ENCODE measurements around the gene PYGL. TPM values are rescaled to one million over a fixed set of nuclear protein-coding genes. Genes with fewer than 3 reads are reported as not detected.

Gene PYGL
- total RNA-seq, 1 experiment from 2014 or later, result 174 TPM

DNA sequence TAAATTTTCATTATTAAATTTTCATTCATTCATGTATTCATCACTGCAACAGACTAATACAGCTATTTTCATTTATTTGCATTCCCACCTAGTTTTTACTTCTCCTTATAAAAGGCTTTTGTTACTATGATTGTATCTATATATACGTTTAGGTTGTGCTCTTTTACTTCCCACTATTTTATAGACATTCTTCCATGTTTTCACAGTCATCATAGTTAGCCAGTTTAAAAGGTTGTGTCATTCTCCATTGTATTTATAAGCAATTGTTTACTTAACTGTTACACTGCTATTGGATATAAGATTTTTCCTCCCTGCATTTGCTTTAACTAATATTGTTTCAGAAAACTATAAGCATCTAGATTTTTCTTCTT, 60.5 kb downstream of the PYGL start:
- peak overlapping the region; percentile 67 for H3K27ac ChIP-seq (ENCODE audit: low read length)
- H3K9me2 ChIP-seq (replicated peaks; ENCODE audit: low read length), result no peaks in the 10 kb centered on the region
- no peaks in the 10 kb centered on the region for H3K79me2 ChIP-seq (ENCODE audit: low read length)
- no peaks in the 10 kb centered on the region for H3F3A ChIP-seq (ENCODE audit: low read length, unreplicated experiment)
- BruUV-seq (replicated peaks), result no TSS peak
- TF ChIP-seq EZH2phosphoT487 (IDR thresholded peaks at IDR 0.05; ENCODE audit: borderline replicate concordance, low read length) (no peak), EZH2 (IDR thresholded peaks at IDR 0.05; ENCODE audit: low read length, unreplicated experiment) (no peak)
- TF ChIP-seq, protein P1, sequence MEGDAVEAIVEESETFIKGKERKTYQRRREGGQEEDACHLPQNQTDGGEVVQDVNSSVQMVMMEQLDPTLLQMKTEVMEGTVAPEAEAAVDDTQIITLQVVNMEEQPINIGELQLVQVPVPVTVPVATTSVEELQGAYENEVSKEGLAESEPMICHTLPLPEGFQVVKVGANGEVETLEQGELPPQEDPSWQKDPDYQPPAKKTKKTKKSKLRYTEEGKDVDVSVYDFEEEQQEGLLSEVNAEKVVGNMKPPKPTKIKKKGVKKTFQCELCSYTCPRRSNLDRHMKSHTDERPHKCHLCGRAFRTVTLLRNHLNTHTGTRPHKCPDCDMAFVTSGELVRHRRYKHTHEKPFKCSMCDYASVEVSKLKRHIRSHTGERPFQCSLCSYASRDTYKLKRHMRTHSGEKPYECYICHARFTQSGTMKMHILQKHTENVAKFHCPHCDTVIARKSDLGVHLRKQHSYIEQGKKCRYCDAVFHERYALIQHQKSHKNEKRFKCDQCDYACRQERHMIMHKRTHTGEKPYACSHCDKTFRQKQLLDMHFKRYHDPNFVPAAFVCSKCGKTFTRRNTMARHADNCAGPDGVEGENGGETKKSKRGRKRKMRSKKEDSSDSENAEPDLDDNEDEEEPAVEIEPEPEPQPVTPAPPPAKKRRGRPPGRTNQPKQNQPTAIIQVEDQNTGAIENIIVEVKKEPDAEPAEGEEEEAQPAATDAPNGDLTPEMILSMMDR (conservative IDR thresholded peaks at IDR 0.05; ENCODE audit: low read depth, low read length), result no peak
- ChIA-PET CTCF (interaction anchor here (0.6 to 1.4 kb wide), 2 partner anchors 23 to 120 kb away, joined by 4 to 11 read pairs; no protein-coding TSS in a partner anchor), POLR2A (ENCODE audit: unreplicated experiment) (interaction anchor here (0.6 kb wide), 1 partner anchor 323 kb away, joined by 3 read pairs; no protein-coding TSS in a partner anchor)
- no peak overlapping the region for H3K9ac ChIP-seq (ENCODE audit: low read length)
- DNase-seq, result peak; percentile 43
- no peaks in the 10 kb centered on the region for H3K27me3 ChIP-seq (ENCODE audit: low read length)
- ATAC-seq, result peak; percentile 95
- H2AFZ ChIP-seq (ENCODE audit: low read length), result no peak overlapping the region
- H3K4me3 ChIP-seq (ENCODE audit: low read length), result no peak overlapping the region
- peaks cover 18% of the 10 kb centered on the region for H3K4me1 ChIP-seq (ENCODE audit: insufficient read depth, low read length)
- H3K4me2 ChIP-seq (ENCODE audit: low read length), result no peak overlapping the region; the same call in 1 of the 2 replicates
- H3K9me3 ChIP-seq (ENCODE audit: low read length), result no peaks in the 10 kb centered on the region
- intact Hi-C loops (cut with micrococcal nuclease), result no loop called here
- no peaks in the 10 kb centered on the region for H4K20me1 ChIP-seq (ENCODE audit: low read length)
- H3K36me3 ChIP-seq (ENCODE audit: low read depth, low read length), result no peaks in the 10 kb centered on the region

DNA sequence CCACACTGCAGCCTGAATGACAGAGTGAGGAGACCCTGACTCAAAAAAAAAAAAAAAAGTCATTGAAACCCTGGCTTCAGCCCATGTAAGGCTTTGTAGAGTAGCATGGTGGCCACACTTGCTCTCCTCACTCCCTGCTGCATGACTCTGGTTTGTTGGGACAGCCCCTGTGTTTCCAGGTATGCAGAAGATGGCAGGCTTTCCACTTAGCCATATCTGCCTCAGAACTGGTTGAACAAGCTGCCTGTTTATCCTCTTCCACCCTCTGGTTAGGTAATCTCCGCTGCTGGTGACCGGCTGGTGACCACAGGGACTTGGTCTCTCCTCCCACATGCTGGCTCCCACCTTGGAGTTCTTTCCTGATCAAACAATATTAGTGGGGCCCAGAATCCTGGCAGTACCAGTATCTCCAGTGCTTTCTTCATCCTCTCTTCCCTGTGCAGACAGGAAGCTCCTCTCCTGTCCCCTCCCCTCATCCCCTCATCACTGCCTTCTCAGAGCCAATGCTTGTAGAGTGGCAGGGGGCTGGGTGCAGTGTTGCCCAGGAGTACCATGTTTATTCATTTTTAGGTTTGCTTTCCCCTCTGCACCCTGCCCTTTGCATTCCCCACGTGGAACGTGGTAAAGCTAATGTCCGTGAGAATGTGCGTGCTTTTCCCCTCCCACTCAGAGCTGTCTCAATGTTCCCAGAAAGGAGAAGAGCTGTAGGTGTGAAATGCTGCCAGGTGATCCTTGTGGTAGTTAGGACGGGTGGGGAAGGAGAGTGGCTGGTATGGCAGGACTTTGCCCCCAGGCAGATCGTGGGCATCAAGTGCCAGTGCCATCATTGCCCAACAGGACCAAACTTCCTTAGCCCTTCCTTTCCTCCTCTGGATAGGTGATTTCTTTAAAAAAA, 61.1 kb downstream of the PYGL start:
- POLR2A ChIA-PET (ENCODE audit: unreplicated experiment), result interaction anchor here (0.6 kb wide), 1 partner anchor 323 kb away, joined by 3 read pairs; no protein-coding TSS in a partner anchor
- H2AFZ ChIP-seq (ENCODE audit: low read length), result no peak overlapping the region
- no TSS peak for BruUV-seq (replicated peaks)

More for the DNA sequence above, 61.1 kb downstream of the PYGL start:
- H4K20me1 ChIP-seq (ENCODE audit: low read length), result no peaks in the 10 kb centered on the region
- no peak overlapping the region for H3K4me3 ChIP-seq (ENCODE audit: low read length)
- peaks cover 18% of the 10 kb centered on the region for H3K4me1 ChIP-seq (ENCODE audit: insufficient read depth, low read length)
- H3K27me3 ChIP-seq (ENCODE audit: low read length), result no peaks in the 10 kb centered on the region
- no peaks in the 10 kb centered on the region for H3K36me3 ChIP-seq (ENCODE audit: low read depth, low read length)
- peak overlapping the region; percentile 28; the same call in 1 of the 2 replicates for H3K4me2 ChIP-seq (ENCODE audit: low read length)
- TF ChIP-seq EZH2 (IDR thresholded peaks at IDR 0.05; ENCODE audit: low read length, unreplicated experiment), result no peak
- TF ChIP-seq, protein P1 (conservative IDR thresholded peaks at IDR 0.05; ENCODE audit: low read depth, low read length), result no peak
- no peak for TF ChIP-seq EZH2phosphoT487 (IDR thresholded peaks at IDR 0.05; ENCODE audit: borderline replicate concordance, low read length)
- DNase-seq (peak; percentile 58), ATAC-seq (peak; percentile 7; the same call in 1 of the 2 replicates)
- H3K9ac ChIP-seq (ENCODE audit: low read length), result no peak overlapping the region; the same call in 1 of the 2 replicates
- no peaks in the 10 kb centered on the region for H3K9me2 ChIP-seq (replicated peaks; ENCODE audit: low read length)
- no peaks in the 10 kb centered on the region for H3F3A ChIP-seq (ENCODE audit: low read length, unreplicated experiment)
- no peaks in the 10 kb centered on the region for H3K9me3 ChIP-seq (ENCODE audit: low read length)
- intact Hi-C loops (cut with micrococcal nuclease), result no loop called here
- CTCF ChIA-PET, result interaction anchor here (0.6 to 1.4 kb wide), 2 partner anchors 23 to 120 kb away, joined by 4 to 11 read pairs; no protein-coding TSS in a partner anchor
- no peaks in the 10 kb centered on the region for H3K79me2 ChIP-seq (ENCODE audit: low read length)
- H3K27ac ChIP-seq (ENCODE audit: low read length), result peak overlapping the region; percentile 67
